Activated effector memory CD4-positive, alpha-beta T cell treated with Interleukin-2 at 50 U/mL for 16 hours (primary cell): Measurements from ENCODE around the gene REM2.

Experiments used
- DNase-seq: peaks from one replicate; pipeline ENCODE4 v3.0.0-alpha.2; 2020

REM2 gene, protein sequence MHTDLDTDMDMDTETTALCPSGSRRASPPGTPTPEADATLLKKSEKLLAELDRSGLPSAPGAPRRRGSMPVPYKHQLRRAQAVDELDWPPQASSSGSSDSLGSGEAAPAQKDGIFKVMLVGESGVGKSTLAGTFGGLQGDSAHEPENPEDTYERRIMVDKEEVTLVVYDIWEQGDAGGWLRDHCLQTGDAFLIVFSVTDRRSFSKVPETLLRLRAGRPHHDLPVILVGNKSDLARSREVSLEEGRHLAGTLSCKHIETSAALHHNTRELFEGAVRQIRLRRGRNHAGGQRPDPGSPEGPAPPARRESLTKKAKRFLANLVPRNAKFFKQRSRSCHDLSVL

DNA sequence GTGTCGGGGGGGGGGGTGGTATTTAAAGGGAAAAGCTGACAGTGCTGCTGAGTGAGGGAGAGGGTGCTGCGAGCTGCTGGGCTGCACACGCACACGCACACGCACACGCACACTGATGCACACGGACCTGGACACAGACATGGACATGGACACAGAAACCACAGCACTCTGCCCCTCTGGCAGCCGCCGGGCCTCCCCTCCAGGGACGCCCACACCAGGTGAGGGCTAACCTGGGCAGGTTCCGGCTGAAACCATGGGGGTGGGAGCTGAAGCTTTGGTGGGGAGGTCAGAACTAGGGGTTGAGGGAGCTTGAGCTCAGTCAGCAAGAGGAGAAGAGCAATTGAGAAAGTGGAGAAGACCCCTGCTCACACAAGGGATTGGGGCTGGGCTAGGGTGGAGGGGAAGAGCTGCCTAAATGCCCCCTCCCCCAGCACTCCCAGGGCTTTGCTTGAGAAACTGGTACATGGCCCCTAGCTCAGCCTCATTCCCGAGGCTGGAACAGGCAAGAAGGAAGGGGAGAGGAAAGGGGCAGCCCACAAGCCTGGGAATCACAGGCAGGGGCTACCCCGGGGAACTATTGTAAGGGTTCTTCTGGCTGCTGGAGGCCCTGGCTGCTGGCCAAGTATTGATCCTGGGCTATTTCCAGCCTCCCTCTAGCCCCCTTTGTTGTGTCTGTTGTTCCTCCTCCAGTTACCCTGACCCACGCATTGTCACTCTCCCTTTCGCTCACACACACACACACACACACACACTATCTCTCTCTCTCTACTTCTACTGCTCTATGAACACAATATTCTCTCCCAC, at the start of gene REM2:
Gene REM2, plus strand, starts transcription at position 50 of the 804 bp plus-strand sequence. Its CDS starts 66 bp downstream, at position 116.
- DNase-seq: no peak

DNA sequence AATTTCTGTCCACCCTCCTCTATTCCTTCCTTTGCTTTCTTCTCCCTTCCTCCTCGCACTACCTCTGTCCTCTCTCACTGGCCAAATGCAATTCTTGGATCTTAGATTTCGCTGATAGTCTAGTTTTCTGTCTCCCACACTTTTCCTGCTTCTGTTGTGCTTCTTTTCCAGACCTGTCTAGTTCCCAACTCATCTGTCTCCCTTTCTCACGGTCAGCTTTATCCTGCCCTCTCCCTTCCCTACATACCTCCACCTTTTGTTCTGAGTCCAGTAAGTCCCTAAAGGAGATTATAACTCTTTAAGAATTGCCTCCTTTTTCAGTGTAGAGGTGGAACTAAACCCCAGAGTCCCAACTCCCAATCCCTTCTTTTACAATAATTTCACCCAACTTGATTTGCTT, 47.5 kb upstream of the REM2 start:
- no peak for DNase-seq

DNA sequence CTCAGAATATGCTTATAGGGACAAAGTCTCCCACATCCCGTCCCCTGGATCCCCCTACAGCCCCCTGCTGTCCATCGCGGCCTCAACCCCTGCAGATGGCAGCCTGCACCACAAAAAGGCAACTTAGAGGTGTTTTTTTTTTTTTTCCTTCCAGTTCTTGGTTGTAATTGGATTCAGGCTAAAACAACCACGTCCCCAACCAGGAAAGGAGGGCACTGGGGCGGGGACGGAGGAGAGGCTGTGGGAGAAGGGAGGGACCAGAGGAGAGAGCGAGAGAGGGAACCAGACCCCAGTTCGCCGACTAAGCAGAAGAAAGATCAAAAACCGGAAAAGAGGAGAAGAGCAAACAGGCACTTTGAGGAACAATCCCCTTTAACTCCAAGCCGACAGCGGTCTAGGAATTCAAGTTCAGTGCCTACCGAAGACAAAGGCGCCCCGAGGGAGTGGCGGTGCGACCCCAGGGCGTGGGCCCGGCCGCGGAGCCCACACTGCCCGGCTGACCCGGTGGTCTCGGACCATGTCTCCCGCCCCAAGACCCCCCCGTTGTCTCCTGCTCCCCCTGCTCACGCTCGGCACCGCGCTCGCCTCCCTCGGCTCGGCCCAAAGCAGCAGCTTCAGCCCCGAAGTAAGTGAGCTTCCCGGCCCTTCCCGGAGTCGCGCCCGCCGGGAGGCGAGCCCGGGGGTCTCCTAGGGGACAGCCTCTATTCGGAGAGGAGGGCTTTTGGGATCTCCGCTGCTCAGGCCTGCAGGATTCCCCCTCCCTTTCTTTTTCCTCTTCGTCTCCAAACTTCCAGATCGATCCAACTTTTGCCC, 46.5 kb upstream of the REM2 start, which contains the start of gene MMP14:
Gene MMP14, plus strand, starts transcription at position 285 of the 813 bp plus-strand sequence. Its CDS starts 233 bp downstream, at position 518.
- DNase-seq: no peak

DNA sequence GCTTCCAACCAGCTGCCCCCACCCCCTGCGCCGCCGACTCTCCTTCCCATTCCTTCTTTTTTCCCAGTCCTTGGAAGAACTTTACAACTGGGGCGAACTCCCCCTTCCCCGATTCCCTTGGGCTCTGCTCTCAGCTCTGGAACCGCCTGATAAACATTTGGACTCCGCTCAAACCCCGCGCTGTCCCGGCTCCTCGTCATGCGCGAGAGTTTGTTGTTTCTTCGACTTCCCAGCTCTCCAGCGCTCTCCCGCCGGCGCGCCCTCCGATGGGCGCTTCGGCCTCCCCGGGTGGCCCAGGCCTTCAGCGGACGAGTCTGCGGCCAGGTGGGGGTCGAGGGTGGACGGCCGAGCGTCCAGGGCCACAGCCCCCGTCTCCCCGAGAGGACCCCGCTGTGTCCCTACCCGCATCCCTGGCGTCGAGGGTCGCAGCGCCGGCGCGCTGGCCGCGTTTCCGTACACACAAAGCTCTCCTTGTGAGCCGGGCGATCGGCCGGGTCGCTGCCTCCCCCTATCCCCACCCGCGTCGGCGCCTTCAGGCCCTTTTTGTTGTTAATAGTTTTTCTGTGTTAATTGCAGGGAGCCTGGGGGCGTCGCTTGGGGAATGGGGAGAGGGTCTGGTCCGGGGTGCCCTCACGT, 45.8 kb upstream of the REM2 start:
- DNase-seq: no peak

DNA sequence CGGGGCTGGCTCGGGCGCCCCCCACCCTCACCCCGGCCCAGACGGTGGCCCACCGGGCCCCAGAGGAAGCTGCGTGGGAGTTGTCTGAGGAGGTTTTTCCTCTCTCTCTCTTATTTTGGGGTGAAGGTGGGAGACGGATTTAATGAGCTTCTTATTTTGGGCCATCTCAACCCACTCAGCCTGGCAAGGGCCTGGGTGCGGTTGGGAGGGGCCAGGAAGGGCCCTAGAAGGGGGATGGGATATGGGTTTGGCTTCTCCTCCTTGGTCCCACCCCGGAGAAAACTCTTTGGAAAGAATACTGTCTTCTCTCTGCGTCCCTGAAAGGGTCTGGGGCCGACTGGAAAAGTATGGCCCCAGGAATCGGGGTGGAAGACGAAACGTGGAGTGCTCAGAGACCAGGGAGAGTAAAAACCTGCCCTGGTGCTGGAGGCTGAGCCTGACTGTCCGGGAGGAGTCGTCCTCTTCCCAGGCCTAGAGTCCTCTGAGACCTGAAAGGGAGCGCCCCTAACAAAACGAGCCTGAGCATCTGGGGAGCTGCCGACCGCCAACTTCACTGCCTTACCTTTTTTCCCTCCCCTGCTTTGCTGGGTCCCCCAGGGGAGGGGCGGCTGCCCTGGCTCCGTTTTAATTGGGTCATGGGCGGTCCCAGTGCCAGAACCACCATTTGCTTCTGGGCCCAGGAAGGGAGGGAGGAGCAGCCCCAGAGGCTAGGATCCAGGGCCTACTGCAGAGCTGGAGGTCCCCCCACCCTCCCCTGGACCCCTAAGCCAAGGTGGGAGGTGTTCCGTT, 45.1 kb upstream of the REM2 start:
- no peak for DNase-seq

DNA sequence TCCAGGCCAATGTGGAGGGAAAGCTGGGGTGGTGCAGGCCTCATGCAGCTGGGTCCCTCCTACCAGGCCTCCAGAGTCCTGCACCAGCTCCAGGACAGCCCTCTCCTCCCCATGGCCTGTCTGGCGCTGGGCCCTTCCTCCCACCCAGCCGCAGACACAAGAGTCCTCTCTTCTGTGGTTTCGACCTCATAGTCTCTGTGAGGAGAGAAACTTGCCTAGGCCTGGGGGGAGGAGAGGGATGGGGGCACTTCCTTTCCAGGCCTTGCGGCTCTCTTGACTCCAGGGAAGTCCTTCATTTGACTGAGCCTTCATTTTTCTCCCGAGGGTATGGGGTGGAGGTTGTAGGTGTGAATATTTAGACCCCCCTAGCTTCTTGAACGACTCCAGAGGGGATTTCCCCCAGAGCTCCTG, 44.4 kb upstream of the REM2 start:
- no peak for DNase-seq

DNA sequence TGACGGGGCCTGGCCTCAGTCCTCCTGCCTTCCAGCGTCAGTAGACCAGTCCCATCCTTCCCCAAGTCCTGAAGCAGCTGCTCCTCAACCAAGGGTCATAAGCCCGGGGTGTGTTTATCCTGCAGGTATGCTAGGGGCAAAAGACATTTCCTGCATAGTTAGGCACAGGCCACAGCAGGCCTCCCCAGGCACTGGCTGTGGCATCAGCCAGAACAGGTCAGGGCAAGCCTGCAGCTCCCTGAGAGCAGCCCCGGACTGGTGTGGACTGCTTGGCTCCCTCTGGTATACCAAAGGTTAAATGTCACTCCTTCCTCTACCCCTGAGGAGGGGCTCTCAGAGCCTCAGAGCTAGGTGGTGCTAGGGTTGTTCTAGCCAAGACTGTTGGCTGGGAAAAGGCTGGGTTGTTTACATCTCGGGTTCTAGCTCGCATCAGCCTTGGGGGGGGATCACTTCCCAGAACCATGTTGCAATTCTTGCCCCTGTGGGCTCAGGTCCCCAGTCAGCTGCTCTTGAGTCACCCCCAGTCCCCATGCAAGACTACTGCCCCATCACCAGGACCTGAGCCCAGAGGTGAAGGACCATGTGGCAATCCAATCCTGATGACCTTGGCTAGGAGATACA, 43.8 kb upstream of the REM2 start:
- no peak for DNase-seq

DNA sequence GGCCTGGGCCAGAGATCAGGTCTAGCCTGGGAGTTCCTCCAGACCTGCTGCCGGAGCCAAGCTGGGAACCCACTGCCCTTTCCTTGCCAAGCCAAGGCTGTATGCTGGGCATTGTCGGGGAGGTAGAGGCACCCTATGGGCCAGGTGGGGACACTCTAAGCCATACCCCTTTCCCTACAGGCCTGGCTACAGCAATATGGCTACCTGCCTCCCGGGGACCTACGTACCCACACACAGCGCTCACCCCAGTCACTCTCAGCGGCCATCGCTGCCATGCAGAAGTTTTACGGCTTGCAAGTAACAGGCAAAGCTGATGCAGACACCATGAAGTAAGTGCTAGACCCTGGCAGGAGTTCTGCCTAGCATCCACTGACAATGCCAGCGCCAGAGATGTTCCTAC, 41.7 kb upstream of the REM2 start:
- no peak for DNase-seq

DNA sequence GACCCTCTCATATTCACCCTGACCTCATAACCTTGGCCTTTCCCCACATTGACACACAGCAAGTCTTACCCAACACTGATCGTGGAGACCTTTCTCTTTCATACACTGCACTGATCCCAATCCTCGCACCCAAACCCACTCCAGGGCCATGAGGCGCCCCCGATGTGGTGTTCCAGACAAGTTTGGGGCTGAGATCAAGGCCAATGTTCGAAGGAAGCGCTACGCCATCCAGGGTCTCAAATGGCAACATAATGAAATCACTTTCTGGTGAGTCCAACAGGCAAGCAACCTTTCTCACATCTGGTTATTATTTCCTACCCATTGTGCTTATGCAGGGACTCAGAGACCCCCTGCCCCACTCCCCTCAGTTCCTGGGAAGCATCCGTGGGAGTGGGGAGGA, 41.3 kb upstream of the REM2 start:
- no peak for DNase-seq

DNA sequence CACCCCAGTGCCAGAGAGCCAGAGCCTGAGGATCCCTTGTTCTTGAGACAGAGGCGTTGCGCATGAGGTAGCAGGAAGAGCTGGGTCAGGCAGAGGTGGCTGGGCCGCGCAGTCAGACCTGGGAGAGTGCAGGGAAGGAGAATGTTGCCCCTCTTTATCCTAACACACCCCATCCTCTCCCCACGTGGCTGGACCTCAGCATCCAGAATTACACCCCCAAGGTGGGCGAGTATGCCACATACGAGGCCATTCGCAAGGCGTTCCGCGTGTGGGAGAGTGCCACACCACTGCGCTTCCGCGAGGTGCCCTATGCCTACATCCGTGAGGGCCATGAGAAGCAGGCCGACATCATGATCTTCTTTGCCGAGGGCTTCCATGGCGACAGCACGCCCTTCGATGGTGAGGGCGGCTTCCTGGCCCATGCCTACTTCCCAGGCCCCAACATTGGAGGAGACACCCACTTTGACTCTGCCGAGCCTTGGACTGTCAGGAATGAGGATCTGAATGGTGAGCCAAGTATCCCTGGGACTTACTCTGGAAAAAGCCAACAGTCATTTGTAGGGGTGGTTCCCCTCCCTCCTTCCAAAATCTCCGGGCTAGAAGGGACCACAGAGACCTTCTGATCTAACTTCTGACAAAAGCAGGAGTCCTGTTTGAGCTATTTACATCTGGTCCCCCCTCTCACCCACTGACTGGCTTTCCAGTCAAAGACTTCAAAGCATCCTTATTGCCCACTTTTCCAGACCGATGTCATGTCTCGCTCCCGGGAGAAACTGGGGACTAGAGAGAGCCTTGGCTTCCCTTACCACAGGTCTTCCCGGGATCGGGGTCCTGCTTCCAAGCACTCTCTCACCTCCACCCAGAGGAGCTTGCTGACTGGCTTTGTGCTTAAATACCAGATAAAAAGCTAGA, 40.6 kb upstream of the REM2 start:
- no peak for DNase-seq

DNA sequence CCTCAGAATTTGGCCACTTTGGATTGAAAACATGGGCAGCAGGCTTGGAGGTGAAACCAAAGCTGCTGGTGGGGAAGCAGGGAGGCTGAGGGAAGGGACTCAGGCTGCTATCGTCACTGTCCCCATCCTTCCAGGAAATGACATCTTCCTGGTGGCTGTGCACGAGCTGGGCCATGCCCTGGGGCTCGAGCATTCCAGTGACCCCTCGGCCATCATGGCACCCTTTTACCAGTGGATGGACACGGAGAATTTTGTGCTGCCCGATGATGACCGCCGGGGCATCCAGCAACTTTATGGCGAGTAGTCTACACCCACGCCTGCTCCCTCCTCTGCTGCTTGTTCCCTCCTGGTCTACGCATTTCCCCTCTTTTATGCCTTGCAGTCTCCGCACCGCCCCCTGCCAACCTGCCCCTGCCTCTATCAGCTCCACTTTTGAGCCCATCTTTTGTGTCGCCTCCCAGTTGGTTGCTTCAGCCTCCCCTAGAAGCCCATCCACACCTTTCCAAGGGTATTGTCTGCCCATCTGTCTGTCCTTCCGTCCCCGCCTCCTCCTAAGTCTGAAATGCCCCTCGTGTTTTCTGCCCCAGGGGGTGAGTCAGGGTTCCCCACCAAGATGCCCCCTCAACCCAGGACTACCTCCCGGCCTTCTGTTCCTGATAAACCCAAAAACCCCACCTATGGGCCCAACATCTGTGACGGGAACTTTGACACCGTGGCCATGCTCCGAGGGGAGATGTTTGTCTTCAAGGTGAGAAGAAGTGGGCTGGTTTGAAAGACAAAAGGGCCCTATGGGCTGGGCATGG, 39.7 kb upstream of the REM2 start:
- DNase-seq: no peak

DNA sequence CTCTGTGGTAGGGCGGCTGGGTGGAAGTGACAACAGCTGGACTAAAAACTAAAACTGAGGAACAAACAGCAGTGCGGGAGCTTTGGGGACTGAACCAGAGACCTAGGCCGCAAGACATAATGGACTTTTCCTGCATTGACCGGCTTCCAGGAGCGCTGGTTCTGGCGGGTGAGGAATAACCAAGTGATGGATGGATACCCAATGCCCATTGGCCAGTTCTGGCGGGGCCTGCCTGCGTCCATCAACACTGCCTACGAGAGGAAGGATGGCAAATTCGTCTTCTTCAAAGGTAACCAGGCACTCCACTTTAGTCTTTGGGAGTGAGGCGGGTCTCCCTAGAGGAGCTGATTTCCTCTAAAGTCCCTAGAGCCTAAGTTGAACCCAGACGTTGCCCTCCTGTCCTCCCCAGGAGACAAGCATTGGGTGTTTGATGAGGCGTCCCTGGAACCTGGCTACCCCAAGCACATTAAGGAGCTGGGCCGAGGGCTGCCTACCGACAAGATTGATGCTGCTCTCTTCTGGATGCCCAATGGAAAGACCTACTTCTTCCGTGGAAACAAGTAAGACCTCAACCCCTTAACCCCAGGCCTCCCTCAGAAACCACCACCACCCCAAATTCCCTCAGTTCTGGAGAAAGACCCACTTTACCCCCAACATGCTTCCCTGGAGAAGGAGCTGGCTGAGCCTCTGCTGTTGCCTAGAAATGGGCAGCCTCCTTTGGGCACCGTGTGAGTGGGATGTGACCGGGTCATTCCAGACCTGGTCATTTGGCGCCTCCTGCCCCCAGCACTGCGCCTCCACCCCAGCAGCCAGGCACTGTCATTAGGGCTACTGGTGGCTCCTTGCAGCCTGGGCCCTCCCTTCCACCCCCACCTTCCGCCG, 38.6 kb upstream of the REM2 start:
- no peak for DNase-seq

DNA sequence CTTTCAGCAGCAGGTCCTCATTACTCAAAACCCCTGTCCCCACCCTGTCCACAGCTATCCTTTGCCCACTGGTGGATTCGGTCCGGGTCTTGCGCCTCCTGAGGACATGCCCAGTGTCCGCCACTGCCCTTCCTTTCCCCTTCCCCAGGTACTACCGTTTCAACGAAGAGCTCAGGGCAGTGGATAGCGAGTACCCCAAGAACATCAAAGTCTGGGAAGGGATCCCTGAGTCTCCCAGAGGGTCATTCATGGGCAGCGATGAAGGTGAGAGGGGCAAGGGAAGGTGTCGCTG, 38.0 kb upstream of the REM2 start:
- DNase-seq: no peak

DNA sequence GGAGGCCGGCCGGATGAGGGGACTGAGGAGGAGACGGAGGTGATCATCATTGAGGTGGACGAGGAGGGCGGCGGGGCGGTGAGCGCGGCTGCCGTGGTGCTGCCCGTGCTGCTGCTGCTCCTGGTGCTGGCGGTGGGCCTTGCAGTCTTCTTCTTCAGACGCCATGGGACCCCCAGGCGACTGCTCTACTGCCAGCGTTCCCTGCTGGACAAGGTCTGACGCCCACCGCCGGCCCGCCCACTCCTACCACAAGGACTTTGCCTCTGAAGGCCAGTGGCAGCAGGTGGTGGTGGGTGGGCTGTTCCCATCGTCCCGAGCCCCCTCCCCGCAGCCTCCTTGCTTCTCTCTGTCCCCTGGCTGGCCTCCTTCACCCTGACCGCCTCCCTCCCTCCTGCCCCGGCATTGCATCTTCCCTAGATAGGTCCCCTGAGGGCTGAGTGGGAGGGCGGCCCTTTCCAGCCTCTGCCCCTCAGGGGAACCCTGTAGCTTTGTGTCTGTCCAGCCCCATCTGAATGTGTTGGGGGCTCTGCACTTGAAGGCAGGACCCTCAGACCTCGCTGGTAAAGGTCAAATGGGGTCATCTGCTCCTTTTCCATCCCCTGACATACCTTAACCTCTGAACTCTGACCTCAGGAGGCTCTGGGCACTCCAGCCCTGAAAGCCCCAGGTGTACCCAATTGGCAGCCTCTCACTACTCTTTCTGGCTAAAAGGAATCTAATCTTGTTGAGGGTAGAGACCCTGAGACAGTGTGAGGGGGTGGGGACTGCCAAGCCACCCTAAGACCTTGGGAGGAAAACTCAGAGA, 37.0 kb upstream of the REM2 start:
- DNase-seq: no peak

DNA sequence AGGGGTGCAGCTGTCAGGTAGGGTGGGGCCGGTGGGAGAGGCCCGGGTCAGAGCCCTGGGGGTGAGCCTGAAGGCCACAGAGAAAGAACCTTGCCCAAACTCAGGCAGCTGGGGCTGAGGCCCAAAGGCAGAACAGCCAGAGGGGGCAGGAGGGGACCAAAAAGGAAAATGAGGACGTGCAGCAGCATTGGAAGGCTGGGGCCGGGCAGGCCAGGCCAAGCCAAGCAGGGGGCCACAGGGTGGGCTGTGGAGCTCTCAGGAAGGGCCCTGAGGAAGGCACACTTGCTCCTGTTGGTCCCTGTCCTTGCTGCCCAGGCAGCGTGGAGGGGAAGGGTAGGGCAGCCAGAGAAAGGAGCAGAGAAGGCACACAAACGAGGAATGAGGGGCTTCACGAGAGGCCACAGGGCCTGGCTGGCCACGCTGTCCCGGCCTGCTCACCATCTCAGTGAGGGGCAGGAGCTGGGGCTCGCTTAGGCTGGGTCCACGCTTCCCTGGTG, 36.2 kb upstream of the REM2 start:
- no peak for DNase-seq

DNA sequence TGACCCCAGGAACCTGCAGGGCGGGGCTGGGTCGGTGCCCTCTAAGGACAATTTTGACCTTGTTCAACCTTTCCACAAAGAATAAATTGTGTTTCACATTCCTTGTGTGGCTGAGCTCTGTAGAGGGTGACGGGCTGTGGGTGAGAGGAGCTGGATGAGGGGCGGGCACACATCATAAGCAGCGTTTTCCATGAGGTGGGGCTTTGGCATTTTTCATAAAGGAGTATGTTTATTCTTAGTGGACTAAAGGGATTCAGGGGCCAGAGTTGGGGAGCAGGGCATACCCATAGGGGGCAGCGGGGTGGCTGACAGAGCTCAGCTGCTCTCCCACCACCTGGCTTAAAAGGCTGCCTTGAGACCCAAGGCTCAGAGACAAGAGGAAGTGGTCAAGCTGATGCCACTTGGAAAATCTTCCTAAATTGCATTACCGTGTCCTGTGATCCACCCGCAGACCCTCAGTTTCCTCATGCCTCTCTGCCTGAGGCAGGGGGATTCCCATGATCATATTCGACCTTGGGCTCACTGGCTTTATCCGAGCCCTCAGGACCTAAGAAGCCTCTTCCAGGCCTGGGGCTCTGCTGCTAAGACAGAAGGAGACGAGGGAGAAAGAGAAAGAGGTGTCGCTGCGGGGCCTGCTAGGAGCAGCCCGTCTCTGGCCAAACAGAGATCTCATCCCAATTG, 35.2 kb upstream of the REM2 start:
- no peak for DNase-seq
